Measurements from ENCODE around the gene CYP21A2. TPM values are rescaled to one million over a fixed set of nuclear protein-coding genes. Genes with fewer than 3 reads are reported as not detected.

Gene CYP21A2
- polyA plus RNA-seq, 12 donors: 0.21 to 1.1 (median 0.50) TPM; not detected in 2

- DNase-seq: peak; percentile 74
Measured at GRCh38 chr6:32082478-32082877, 44.3 kb downstream of the CYP21A2 start.

DNA sequence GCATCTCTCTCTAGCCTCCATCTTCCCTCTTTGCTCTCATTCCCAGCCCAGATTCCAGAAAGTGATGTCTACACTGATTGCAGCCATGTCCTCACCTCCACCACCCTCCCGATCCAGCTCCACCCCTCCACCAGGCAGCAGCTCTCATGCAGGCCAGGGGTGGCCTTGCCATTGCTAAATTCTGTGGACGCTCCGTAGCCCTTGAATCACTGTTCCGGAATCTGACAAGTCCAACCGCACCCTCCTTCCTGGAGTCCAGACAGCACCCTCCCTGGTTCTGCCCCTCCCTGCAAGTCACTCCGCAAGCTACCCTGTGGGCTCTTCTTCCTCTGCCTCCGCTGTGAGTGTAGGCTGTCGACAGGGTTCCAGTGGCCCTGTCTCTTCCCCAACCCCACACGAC, 44.7 kb downstream of the CYP21A2 start:
- DNase-seq: no peak

DNA sequence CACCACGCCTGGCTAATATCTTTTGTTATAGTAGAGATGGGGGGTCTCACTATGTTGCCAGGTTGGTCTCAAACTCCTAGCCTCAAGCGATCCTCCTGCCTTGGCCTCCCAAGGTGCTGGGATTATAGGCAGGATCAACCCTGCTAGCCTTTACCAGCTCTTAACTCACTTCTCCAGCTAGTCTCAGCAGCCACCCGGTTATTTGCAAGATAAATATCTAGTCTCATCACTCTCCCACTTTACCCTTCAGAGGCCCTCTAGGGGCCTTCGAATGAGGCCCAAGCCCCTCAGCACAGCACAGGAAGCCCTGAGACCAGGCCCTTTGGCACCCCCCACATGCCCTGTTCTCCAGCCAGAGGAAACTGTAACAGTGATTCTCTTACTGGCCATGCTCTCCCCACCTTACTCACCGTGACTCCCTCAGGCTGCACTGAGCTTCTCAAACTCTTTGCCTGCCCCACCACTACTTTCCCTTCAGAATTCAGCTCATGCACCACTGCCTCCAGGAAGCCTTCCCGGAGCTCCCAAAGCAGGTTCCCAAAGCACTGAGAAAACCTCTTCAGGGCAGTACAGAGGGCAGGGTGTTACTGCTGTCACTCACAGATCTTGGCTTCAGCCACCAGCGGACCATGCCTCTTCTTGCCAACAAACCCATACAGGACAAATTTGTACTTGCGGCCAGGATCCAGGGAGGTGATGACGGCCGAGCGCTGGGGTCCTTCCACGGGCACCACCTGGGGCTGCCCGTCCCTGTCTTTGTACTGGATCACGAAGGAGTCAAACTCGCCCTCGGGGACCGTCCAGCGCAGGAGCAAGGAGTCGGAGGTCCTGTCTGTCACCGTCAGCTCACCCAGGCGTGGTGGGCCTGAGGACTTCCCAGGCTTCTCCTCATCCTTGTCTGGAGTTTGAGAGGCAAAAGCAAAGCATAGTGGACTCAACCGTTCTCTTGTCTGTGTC, 45.9 kb downstream of the CYP21A2 start:
- no peak for DNase-seq

DNA sequence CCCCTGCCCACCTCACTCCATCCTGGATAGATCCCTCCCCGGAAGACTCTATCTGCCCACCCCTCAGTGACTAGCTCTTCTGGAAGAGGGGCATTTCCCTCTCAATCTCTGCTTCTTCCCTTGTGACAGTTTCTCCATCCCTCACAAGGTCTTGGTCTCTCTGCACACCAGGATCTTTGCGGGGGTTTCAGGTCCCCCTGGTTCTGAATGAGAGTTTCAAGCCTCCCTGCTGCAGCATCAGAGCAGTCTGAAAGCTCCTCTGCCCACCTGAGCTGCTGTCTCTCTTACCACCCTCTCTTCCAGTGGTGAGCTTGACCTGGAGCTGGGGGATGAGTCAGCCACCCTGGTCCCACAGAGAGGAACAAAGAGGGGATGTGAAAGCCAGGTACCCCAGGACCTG, 46.6 kb downstream of the CYP21A2 start:
- no peak for DNase-seq

GRCh38 chr6:32085759-32086459, 47.7 kb downstream of the CYP21A2 start:
- no peak for DNase-seq

- DNase-seq: no peak
Measured at GRCh38 chr6:32086661-32087573, 48.7 kb downstream of the CYP21A2 start.

GRCh38 chr6:32087574-32088486, 49.6 kb downstream of the CYP21A2 start:
- DNase-seq: peak; percentile 65

DNA sequence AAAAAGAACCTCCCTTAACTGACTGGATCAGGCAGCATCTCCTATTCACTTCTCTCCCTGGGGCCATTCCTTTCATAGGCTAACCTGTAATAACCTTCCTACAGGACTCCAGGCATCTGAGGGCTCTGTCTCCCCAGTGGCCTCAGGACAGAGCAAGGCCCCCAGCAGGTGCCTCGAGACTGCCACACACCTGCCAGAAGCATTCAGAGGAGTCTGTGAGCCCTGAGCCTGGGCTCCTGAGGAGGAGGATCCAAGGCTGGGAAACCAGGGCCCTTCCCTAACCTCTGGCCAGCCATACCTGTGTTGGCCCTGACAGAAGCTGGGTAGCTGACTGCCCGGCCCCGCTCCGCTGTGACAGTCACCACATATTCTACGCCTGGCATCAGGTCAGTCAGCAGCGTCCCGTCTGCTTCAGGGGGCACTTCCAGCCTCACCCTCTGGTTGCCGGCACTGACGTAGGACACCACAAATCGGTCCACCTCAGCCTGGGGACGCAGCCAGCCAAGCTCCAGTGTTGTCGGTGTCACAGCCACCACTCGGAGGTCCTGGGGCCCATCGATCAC, 50.4 kb downstream of the CYP21A2 start:
- no peak for DNase-seq

- DNase-seq: no peak
Measured at GRCh38 chr6:32089082-32089828, 51.0 kb downstream of the CYP21A2 start.

Other genes starting within 250 kb of the CYP21A2 start
- gene VARS1, start 242.7 kb upstream of the CYP21A2 start, polyA plus RNA-seq (ENCODE audit: insufficient read length in 12 of 12): 10 to 100 TPM in 11 of 12 donors, not detected in 1; 38.6 to 60.8 (median 45.0) TPM
- gene LSM2, start 231.4 kb upstream of the CYP21A2 start, polyA plus RNA-seq (ENCODE audit: insufficient read length in 12 of 12): 10 to 100 TPM in 11 of 12 donors, not detected in 1; 47.5 to 67.9 (median 58.6) TPM
- gene HSPA1L, start 223.1 kb upstream of the CYP21A2 start, polyA plus RNA-seq (ENCODE audit: insufficient read length in 12 of 12): 1 to 10 TPM in 10 of 12 donors, not detected in 2; 3.6 to 5.5 (median 4.5) TPM
- gene HSPA1A, start 222.9 kb upstream of the CYP21A2 start, polyA plus RNA-seq (ENCODE audit: insufficient read length in 12 of 12): 100 to 1,000 TPM in 1 of 12 donors, 10 to 100 TPM in 10, not detected in 1; 47.4 to 110 (median 62.3) TPM
- 1,000 to 10,000 TPM in 1 of 12 donors, 100 to 1,000 TPM in 2, 10 to 100 TPM in 9; 28.3 to 1,034 (median 49.7) TPM for gene HSPA1B, start 210.7 kb upstream of the CYP21A2 start, polyA plus RNA-seq (ENCODE audit: insufficient read length in 12 of 12)
- gene NEU1, start 175.6 kb upstream of the CYP21A2 start, polyA plus RNA-seq (ENCODE audit: insufficient read length in 12 of 12): 10 to 100 TPM in 11 of 12 donors, not detected in 1; 14.6 to 32.7 (median 16.0) TPM
- gene SLC44A4, start 159.4 kb upstream of the CYP21A2 start, polyA plus RNA-seq (ENCODE audit: insufficient read length in 12 of 12): 10 to 100 TPM in 1 of 12 donors, under 1 TPM in 9, not detected in 2; 0.09 to 25.0 (median 0.23) TPM
- 10 to 100 TPM in 11 of 12 donors, not detected in 1; 26.0 to 62.8 (median 31.4) TPM for gene EHMT2, start 140.7 kb upstream of the CYP21A2 start, polyA plus RNA-seq (ENCODE audit: insufficient read length in 12 of 12)
- gene ZBTB12, start 136.3 kb upstream of the CYP21A2 start, polyA plus RNA-seq (ENCODE audit: insufficient read length in 12 of 12): 10 to 100 TPM in 5 of 12 donors, 1 to 10 TPM in 6, not detected in 1; 7.5 to 17.3 (median 9.7) TPM
- 10 to 100 TPM in 1 of 12 donors, 1 to 10 TPM in 10, not detected in 1; 4.3 to 21.2 (median 6.9) TPM for gene C2, start 110.7 kb upstream of the CYP21A2 start, polyA plus RNA-seq (ENCODE audit: insufficient read length in 12 of 12)
- gene CFB, start 92.3 kb upstream of the CYP21A2 start, polyA plus RNA-seq (ENCODE audit: insufficient read length in 12 of 12): 1 to 10 TPM in 9 of 12 donors, under 1 TPM in 1, not detected in 2; 0.97 to 5.8 (median 1.6) TPM
- gene NELFE, start 79.4 kb upstream of the CYP21A2 start, polyA plus RNA-seq (ENCODE audit: insufficient read length in 12 of 12): 10 to 100 TPM in 11 of 12 donors, not detected in 1; 54.1 to 83.6 (median 59.8) TPM
- gene SKIC2, start 79.2 kb upstream of the CYP21A2 start, polyA plus RNA-seq (ENCODE audit: insufficient read length in 12 of 12): 10 to 100 TPM in 11 of 12 donors, not detected in 1; 15.5 to 39.5 (median 28.6) TPM
- 10 to 100 TPM in 11 of 12 donors, not detected in 1; 10.8 to 28.9 (median 16.1) TPM for gene DXO, start 66.3 kb upstream of the CYP21A2 start, polyA plus RNA-seq (ENCODE audit: insufficient read length in 12 of 12)
- gene C4A, start 56.4 kb upstream of the CYP21A2 start, polyA plus RNA-seq (ENCODE audit: insufficient read length in 12 of 12): 10 to 100 TPM in 5 of 12 donors, 1 to 10 TPM in 5, not detected in 2; 4.4 to 20.3 (median 10.1) TPM
- 10 to 100 TPM in 8 of 12 donors, 1 to 10 TPM in 3, not detected in 1; 7.2 to 23.8 (median 12.3) TPM for gene C4B, start 23.6 kb upstream of the CYP21A2 start, polyA plus RNA-seq (ENCODE audit: insufficient read length in 12 of 12)
- 100 to 1,000 TPM in 8 of 12 donors, 10 to 100 TPM in 3, not detected in 1; 76.2 to 208 (median 119) TPM for gene TNXB, start 70.9 kb downstream of the CYP21A2 start, polyA plus RNA-seq (ENCODE audit: insufficient read length in 12 of 12)
- gene ATF6B, start 89.8 kb downstream of the CYP21A2 start, polyA plus RNA-seq (ENCODE audit: insufficient read length in 12 of 12): 10 to 100 TPM in 11 of 12 donors, not detected in 1; 37.2 to 87.1 (median 43.5) TPM
- 1 to 10 TPM in 10 of 12 donors, not detected in 2; 2.8 to 5.6 (median 4.1) TPM for gene FKBPL, start 91.9 kb downstream of the CYP21A2 start, polyA plus RNA-seq (ENCODE audit: insufficient read length in 12 of 12)
- gene PRRT1, start 113.5 kb downstream of the CYP21A2 start, polyA plus RNA-seq (ENCODE audit: insufficient read length in 12 of 12): 1 to 10 TPM in 9 of 12 donors, under 1 TPM in 1, not detected in 2; 0.86 to 5.9 (median 1.3) TPM
- 10 to 100 TPM in 11 of 12 donors, not detected in 1; 23.9 to 57.7 (median 32.6) TPM for gene PPT2, start 115.7 kb downstream of the CYP21A2 start, polyA plus RNA-seq (ENCODE audit: insufficient read length in 12 of 12)
- 10 to 100 TPM in 11 of 12 donors, not detected in 1; 21.2 to 54.7 (median 27.8) TPM for gene EGFL8, start 126.2 kb downstream of the CYP21A2 start, polyA plus RNA-seq (ENCODE audit: insufficient read length in 12 of 12)
- gene AGPAT1, start 137.7 kb downstream of the CYP21A2 start, polyA plus RNA-seq (ENCODE audit: insufficient read length in 12 of 12): 10 to 100 TPM in 11 of 12 donors, not detected in 1; 49.5 to 72.1 (median 60.7) TPM
- gene RNF5, start 140.0 kb downstream of the CYP21A2 start, polyA plus RNA-seq (ENCODE audit: insufficient read length in 12 of 12): 10 to 100 TPM in 11 of 12 donors, not detected in 1; 39.5 to 93.2 (median 46.9) TPM
- 10 to 100 TPM in 3 of 12 donors, 1 to 10 TPM in 8, not detected in 1; 6.1 to 19.7 (median 7.5) TPM for gene AGER, start 145.8 kb downstream of the CYP21A2 start, polyA plus RNA-seq (ENCODE audit: insufficient read length in 12 of 12)
- gene PBX2, start 151.8 kb downstream of the CYP21A2 start, polyA plus RNA-seq (ENCODE audit: insufficient read length in 12 of 12): 100 to 1,000 TPM in 9 of 12 donors, 10 to 100 TPM in 3; 93.3 to 186 (median 113) TPM
- gene GPSM3, start 154.2 kb downstream of the CYP21A2 start, polyA plus RNA-seq (ENCODE audit: insufficient read length in 12 of 12): 10 to 100 TPM in 2 of 12 donors, 1 to 10 TPM in 9, not detected in 1; 4.5 to 18.0 (median 6.5) TPM
- 10 to 100 TPM in 11 of 12 donors, not detected in 1; 14.7 to 35.8 (median 20.4) TPM for gene NOTCH4, start 185.7 kb downstream of the CYP21A2 start, polyA plus RNA-seq (ENCODE audit: insufficient read length in 12 of 12)

All from muscle of arm (tissue), 12 donors.